HPDE6-E6E7 (cell line): Measurements from ENCODE around the gene ROM1.
"Not testable (repeated sequence)": the region's sequence is repeated elsewhere in the genome, so short reads cannot be mapped to it uniquely, and the experiment has no call there.

Experiments
- DNase-seq: peaks from one replicate; pipeline ENCODE4 v3.0.0; 2011; ENCODE audit warnings: missing footprints; ENCODE audit errors: extremely low spot score

Gene ROM1, protein sequence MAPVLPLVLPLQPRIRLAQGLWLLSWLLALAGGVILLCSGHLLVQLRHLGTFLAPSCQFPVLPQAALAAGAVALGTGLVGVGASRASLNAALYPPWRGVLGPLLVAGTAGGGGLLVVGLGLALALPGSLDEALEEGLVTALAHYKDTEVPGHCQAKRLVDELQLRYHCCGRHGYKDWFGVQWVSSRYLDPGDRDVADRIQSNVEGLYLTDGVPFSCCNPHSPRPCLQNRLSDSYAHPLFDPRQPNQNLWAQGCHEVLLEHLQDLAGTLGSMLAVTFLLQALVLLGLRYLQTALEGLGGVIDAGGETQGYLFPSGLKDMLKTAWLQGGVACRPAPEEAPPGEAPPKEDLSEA

DNA sequence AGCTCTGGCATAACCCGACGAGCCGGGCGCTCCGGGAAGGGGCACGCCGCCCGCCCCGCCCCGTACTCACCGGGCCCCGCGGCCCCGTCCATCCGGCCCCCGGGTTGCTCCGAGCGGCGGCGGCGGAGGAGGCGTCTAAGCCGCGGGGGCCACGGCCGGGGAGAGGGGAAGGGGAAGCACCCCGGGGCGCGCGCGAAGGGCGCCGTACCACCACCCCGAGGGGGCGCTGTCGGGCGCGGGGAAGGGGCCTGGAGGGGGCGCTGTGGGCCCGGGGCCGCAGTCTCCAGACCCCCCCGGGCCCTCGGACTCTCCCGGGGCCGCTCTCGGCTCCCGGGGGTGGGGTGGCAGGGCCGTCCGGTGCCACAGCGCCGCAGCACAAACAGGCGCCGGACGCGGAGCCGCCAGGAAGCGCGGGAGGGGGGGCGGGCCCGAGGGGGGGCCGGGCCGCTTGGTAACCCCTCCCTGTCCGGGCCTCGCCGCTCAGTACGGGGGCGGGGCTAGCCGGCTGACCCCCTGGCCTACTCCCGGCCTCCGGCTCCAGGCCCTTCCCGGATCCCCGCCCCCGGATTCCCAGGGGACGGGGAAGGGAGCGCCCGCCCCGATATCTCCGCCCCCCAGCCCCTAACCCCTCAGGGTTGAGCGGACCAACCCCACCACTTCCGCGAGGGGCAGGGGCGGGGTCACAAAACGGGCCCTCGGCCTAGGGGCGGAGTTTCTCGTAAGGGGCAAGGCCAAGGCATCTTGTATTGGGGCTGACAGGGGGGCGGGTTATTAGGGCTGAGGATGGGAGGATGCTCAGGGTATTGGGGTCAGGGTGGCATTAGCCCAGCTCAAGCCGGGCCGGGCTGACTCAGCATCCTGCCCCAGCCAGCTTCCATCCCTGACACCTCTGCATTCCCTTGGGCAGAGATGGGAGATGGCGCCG is at the start of gene ROM1, which contains the start of gene EML3:
ROM1 (plus strand) TSS at position 892 of the 925 bp plus-strand sequence; CDS start at position 917, 25 bp downstream.
EML3 (minus strand) TSS at position 410 of the 925 bp plus-strand sequence; CDS start at position 92, 318 bp downstream.
- peak; percentile 71 for DNase-seq

DNA sequence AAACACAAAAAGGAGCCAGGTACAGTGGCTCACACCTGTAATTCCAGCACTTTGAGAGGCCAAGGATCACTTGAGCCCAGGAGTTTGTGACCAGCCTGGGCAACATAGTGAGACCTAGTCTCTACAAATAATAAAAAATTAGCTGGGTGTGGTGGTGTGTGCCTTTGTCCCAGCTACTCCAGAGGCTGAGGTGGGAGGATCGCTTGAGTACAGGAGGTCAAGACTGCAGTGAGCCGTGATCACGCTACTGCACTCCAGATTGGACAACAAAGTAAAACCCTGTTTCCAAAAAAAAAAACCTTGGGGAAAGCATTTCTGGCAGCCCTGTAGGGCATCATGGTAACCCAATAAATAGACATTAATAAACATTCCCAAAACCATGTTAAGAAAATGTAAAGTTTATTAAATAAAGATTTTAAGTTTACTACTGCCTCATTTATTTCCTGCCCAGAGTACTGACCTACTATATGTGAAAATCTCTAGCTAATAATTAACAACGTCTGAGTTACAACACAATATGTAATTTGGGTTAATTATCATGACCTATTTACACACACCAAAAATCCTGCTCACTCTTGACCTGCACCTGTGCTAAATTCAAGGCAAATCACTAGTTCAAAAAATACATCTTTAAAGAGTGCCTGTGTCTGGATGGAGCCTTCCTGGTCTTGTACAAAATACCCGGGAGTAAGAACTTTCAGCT is 47.8 kb upstream of the ROM1 start:
- DNase-seq: no peak

DNA sequence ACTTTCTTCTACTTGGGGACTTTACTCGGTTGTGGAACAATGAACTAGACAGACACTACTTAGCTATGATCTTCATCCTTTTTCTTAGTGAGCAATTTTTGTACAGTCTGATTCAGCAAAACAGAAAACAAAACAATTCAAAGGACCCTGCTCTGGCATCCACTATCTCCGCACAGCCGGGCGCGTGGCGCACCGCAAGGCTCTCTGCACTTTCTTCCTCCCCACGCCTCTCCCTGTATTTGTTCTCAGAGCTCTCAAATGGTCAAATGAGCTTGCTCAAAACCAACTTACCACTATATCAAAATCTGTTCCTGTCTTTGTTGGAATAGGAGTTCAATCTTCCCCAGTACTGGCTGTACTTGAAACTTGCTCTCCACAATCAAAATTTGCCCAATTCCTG is 46.8 kb upstream of the ROM1 start:
- no peak for DNase-seq

DNA sequence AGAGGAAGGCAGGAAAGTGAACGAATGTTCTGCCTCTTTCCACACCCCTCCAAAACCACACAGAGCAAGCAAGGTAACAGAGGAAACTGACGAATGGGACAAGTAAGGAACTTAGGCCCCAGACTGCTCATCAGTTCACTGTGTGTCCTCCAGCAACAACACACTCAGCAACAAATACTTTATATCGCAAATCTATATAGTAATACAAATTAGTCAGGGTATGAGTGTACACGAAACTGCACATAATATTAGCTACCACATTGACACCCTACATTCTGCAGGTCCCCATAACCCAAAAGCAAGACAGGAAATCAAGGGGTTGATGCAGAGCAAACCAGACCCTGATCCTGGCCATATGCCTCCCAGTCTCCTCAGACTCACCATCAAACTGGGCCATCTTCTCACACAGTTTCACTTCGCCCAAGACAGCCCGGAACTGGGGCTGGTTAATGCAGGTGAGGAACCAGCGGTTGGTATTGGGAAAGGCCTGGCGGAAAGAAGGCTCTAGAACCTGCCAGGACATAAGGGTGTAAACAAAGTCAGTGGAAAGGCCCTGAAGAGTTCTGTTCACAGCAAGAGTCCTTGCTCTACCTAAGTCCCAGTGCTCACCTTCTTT is 45.9 kb upstream of the ROM1 start:
- DNase-seq: no peak

DNA sequence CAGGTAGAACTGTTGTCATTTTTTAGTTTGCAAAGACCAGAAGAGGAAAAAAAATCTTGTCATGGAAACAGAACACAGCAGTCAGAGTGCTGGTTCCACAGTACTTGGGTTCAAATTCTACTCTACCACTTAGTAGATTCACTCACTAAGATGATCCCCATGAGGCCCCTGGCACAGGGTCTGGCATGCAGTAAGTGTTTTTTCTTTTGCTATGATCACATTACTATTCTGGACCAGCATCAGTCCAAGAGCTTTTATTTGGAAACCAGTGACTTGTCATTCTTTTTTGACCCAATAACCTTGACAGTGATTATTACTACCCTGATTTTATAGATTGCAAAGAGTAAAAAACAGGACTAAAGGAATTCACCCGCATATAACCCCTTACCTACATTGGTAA is 43.4 kb upstream of the ROM1 start:
- no peak for DNase-seq

DNA sequence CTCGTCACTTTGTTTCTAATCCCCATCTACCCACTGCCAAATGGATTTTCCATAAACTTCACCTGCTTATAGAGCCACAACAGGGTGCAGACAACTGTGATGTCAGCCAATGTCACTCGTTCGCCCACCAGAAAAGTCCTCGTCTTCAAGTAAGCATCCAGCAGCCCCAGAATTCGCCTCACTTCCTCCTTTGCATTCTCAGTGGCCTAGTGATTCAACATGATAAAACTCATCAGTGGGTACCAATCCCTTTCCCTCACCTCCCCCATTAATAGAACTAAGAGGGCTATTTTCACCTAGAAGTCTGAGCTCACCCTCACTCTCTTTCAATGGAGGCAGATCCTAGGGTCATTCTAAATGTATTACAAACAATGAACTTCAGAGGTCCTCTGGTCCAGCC is 42.2 kb upstream of the ROM1 start:
- DNase-seq: not testable (repeated sequence)

DNA sequence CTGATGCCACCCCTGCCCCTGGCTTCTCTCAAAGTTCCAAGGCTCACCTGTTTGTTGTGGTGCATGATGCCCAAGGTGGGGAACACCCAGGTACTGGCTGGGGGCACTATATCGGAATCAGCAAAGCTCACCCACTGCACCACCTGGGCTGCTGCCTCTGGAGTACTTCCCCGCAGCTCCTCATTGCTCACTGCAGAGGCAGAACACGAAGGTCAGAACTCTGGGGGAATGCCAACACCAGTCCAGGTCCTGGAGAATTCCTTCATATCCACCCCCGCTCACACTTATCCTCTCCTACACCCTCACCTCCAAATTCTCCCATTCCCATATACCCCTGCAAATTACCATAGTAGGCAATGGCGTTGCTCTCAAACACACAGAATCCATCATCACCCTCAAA is 41.6 kb upstream of the ROM1 start:
- DNase-seq: not testable (repeated sequence)

DNA sequence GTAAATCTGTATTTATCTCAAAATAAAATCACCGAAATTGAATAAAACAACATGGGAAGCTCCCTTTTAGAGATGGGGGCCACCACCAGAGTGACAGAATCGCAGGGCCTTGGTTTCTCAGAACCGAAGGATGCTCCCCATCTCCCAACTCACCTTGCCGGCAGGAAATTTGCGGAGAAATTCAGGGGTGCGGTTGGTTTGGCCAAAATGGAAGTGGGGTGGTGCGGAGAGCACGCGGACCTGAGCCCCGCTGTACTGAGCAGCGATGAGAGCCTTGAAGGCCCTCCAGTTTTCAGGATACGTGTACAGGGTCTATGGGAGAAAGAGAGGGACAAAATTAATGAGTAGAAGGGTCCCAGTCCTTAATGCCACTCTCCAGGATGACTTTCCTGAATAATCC is 40.6 kb upstream of the ROM1 start:
- DNase-seq: no peak

DNA sequence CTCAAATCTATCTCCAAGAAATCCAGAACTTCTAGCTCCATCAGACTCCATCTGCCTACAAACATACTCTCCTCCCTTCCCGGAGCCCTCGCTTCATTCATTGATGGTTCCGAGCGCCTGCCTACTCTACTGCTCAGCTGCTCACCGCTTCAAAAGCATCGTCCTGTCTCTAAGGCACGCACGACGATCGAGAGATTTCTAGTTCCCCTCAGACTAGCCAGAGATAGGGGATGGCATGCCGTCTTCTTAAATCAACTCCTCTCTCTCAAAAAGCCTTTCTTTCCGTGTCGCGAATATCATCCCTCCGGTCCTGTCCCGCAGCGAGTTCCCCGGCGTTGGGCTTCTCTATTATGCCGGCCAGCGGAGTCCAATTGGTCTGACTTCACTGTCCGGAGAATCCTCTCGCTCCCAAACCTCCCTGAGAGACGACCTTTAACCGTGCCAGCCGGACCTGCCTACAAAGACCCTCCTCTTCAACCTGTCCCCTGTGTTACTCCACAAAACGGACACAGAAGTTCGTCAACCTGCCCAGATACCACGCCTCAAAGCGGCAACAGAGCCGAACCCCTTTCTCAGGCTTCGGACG is 40.0 kb upstream of the ROM1 start:
- DNase-seq: peak; percentile 79

DNA sequence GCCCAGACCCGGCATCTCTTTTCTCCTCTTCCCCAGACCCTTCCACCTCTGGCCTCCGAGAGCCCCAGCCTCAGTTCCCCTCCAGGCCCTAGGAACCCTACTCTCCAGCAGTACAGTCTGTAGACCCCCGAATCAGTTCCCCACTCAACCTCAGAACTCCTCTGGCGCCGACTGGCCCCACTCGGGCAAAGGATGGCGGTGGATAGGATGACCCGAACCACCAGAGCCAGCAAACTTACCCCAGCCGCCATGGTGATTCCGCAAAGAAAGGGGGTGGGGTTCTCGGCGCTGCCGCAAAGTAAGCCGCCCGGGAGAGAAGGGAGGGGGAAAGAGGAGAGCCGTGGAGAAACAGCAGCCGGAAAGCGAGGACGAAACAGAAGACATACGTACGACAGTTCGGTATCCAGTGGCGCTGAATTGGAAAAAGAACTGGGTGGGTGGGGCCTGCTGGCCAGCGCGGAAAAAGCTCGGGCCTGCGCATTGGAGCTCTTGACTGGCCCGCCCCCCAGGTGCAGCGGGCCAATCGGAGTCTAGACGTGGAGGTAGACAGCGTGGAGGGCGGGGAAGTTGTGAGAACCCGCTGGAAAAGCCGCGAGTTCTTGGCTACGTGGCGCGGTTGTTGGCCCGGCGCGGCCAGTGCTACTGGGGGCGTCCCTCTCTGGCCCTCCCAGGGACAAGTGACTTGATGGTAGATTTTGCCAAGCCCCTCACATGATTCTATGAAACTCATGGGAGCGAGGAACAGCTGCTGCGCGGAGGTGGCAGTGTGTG is 39.3 kb upstream of the ROM1 start, which contains the start of gene EEF1G:
EEF1G (minus strand) TSS at position 300 of the 771 bp plus-strand sequence; CDS start at position 251, 49 bp downstream.
- DNase-seq: peak; percentile 98

DNA sequence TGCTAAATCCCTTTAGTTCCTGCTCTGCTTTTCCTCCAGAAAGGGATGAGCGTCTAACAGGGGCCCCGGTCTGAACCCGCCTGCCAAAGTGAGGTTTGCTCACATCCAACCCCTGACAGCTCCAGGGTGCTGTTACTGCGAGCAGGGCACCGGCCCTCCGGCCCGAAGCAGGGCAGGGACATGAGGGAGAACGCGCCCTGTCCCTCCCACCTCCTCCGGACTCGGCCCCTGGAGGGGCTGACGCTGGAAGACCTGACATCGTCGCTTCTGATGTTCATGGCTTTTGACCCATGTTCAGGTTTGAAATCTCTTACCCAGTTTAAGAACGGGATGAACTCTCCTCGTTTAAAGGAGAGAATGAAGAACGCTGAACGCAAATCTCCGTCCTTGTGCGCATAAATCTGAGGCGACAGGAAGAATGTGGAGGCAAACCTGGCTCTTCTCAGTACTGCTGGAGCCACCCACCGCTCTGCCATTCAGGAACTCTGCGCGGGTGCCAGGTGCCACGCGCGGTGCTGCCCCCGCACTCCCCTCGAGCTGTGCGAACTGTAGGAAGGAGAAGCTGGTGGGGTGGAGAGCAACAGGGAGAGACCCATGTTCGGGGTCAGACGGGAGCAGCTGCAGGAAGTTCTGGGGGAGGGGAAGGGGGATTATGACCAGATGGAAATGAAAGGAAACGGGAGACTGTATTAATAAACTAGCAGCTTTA is 38.5 kb upstream of the ROM1 start:
- no peak for DNase-seq

DNA sequence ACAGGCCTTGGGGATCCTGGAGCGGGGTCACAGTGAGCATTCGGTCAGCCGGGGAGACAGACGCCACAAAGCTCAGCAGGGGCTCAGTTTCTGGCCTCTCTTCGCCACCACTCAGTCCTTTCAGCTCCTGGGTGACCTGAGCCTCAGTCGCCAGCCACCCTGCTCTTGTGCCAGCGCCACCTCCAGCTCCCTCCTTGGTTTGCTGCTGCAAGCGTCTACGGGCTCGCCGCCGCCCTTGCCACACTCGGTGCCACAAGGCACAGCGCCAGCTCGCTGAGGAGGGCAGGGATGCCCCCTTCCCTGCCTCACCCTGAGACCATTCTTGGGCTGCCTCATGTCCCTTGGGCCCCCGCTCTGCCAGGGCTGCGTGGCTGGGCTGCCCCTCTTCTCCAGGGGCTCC is 37.9 kb upstream of the ROM1 start:
- DNase-seq: no peak

DNA sequence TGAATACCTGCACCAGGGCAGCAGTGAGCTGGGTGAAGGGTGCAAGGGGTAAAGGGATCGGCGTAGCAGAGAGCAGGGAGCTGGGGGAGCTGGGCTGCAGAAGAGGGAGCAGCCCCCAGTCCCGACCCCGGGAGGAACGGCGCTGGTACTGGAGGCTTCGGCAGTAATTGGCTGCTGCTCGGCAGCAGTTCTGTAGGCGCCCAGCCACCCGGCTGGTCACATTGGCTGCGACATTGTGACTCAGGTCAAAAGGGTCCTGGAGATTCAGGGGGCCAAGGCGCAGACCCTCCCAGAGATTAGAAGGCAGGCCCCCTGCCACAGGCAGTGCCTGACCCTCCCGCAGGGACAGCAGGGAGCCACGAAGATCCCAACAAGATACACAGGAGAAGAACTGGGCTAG is 37.2 kb upstream of the ROM1 start:
- no peak for DNase-seq

DNA sequence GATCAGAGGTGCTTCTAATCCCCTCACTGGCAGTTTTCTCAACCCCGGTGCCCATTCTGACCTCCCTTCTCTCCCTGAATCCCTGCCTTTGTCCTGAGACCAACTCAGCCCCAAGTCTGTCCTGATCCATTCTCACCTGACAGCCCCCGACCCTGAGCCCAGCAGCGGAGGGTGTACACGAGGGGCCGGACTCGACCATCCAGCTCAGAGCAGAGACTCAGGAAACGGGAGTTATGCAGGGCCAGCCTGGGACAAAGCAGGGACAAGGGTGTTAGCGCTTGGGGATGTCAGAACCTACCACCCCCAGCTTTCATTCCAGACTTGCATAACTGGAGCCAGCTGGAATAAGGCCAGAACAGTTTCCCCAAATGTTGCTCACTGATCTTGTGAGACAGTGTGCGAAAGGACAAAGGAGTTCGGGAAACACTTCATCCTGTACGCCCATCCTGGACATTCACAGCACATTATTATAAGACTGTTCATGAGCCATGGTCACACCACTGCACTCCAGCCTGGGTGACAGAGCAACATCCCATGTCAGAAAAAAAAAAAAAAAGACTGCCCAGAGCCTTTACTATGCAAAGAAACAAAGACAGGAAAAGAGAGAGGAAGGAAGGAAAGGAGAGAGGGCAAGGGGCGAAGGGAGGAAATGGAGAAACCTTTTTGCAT is 35.9 kb upstream of the ROM1 start:
- no peak for DNase-seq

DNA sequence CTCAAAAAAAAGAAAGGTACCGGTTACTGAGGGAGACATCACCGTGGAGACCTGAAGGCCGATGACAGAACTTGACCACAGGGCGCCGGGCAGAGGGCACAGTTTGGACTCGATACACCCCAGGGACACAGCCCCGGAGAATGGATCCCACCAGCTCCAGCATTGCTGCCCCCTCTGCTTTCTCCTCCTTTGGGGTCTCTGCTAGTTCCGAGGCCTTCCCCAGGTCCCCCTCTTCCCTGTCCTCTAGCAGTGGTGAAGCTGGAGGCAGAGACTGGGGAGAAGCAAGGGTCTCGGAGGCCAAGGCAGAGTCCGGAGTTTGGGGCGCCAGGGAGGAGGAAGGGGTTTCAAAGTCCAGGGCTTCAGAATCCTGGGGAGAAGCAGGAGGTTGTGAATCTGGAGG is 34.5 kb upstream of the ROM1 start:
- no peak for DNase-seq

DNA sequence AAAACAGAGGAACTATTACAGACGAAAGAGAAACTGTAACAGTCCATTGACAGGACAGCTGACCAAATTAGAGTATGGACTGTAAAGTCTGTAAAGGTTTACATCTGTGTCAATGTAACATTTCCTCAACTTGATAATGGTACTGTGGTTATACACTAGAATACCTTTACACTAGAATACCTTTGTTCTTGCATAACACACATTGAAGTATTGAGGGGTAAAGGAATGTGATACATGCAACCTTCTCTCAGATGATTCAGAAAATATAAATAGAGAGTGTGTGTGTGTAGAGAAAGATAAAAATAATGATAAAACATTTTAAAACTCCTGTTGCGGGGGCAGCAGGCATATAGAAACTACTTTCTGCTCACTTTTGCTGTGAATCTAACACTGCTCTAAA is 33.8 kb upstream of the ROM1 start:
- DNase-seq: no peak

DNA sequence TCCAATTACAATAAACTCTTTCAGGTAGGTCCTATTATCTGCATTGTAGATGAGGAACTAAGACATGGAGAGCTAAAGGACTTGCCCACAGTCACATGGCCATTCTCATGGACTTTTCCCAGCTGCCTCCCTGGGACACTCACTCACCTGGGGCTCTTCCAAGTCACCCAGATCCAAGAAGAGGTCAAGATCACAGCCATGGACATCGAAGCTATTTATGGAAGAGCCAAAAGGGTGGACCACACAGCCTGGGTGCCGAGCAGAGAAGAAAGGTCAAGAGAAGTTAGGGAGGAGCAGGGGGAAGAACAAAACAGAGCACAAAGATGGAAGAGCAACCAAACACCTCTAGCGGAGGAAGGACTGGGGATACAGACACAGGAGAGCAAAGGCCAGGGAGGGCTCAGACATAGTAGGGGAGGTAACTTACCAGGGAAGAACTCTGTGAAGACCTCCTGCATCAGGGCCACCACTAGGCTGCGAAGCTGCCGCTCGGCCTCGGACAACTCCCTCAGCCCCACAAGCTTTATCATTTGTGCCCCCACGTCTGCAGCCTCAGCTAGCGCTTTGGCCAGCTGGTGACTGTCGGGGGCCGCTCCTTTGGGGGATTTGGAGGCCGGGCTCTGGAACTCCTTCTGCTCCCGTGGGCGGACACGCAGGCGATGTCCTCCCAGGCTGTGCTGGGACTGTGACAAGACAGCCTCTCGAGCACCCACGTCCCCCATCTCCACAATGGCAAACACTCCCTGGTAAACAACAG is 31.9 kb upstream of the ROM1 start:
- no peak for DNase-seq

DNA sequence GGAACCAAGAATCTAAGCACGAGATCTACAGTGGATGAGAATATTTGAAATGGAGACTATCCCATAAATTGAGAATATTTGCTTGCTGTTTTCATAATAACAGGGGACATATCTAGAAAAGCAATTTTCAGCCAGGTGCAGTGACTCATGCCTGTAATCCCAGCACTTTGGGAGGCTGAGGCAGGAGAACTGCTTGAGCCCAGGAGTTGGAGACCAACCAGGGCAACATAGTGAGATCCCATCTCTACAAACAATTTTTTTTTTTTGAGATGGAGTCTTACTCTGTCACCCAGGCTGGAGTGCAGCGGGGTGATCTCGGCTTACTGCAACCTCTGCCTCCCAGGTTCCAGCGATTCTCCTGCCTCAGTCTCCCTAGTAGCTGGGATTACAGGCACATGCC is 31.3 kb upstream of the ROM1 start:
- not testable (repeated sequence) for DNase-seq
